ENCODE measurements around the gene CSPG5.

Gene CSPG5

GRCh38 chr3:47578119-47578632 lies 489 bp downstream of the CSPG5 start:
- H3K4me3 ChIP-seq (replicated peaks in 1 of 2; ENCODE audit: low read depth in 2 of 2, low read length in 2 of 2): peak overlapping the region; percentile 34 to 51
- DNase-seq (ENCODE audit: low read depth in 2 of 2): peak in 1 of 2 donors; percentile 7
- TF ChIP-seq CTCF (IDR thresholded peaks at IDR 0.05; ENCODE audit: low read depth, low read length): no peak

GRCh38 chr3:47577583-47578118 lies 1.0 kb downstream of the CSPG5 start:
- peak overlapping the region; percentile 34 to 51 for H3K4me3 ChIP-seq (replicated peaks in 1 of 2; ENCODE audit: low read depth in 2 of 2, low read length in 2 of 2)
- DNase-seq (ENCODE audit: low read depth in 2 of 2): no peak
- TF ChIP-seq CTCF (IDR thresholded peaks at IDR 0.05; ENCODE audit: low read depth, low read length): no peak

GRCh38 chr3:47573190-47574172 lies 5.2 kb downstream of the CSPG5 start:
- no peak overlapping the region for H3K4me3 ChIP-seq (replicated peaks in 1 of 2; ENCODE audit: low read depth in 2 of 2, low read length in 2 of 2)
- no peak for TF ChIP-seq CTCF (IDR thresholded peaks at IDR 0.05; ENCODE audit: low read depth, low read length)
- no peak for DNase-seq (ENCODE audit: low read depth in 2 of 2)

- no peak for DNase-seq (ENCODE audit: low read depth in 2 of 2)
- H3K4me3 ChIP-seq (replicated peaks in 1 of 2; ENCODE audit: low read depth in 2 of 2, low read length in 2 of 2): no peak overlapping the region
- TF ChIP-seq CTCF (IDR thresholded peaks at IDR 0.05; ENCODE audit: low read depth, low read length): no peak
Observed at GRCh38 chr3:47571391-47572175, 7.1 kb downstream of the CSPG5 start.

GRCh38 chr3:47568901-47569300 lies 9.8 kb downstream of the CSPG5 start:
- H3K4me3 ChIP-seq (replicated peaks in 1 of 2; ENCODE audit: low read depth in 2 of 2, low read length in 2 of 2): no peak overlapping the region
- TF ChIP-seq CTCF (IDR thresholded peaks at IDR 0.05; ENCODE audit: low read depth, low read length): no peak
- no peak for DNase-seq (ENCODE audit: low read depth in 2 of 2)

- H3K4me3 ChIP-seq (replicated peaks in 1 of 2; ENCODE audit: low read depth in 2 of 2, low read length in 2 of 2): no peak overlapping the region
- TF ChIP-seq CTCF (IDR thresholded peaks at IDR 0.05; ENCODE audit: low read depth, low read length): no peak
- DNase-seq (ENCODE audit: low read depth in 2 of 2): no peak
Observed at GRCh38 chr3:47567149-47567548, 11.5 kb downstream of the CSPG5 start.
